ENCODE data around the gene ARMC2. TPM values are rescaled to one million over a fixed set of nuclear protein-coding genes. Genes with fewer than 3 reads are reported as not detected.
A peak's percentile ranks its signal among the peaks of the same experiment; 100 is the strongest.

ARMC2 gene
- total RNA-seq, 1 donor from 2014 or later = 14.0 TPM

- Histone ChIP-seq H3K36me3 (no peaks in the 10 kb centered on the region), H3K27ac (replicated peaks) (no peak overlapping the region), H3K27me3 (ENCODE audit: low read depth) (no peaks in the 10 kb centered on the region), H3K9me3 (replicated peaks) (no peaks in the 10 kb centered on the region), H3K4me1 (peaks cover 9% of the 10 kb centered on the region), H3K4me3 (no peak overlapping the region)
- intact Hi-C loops (cut with micrococcal nuclease) = no loop called here
- no peak for TF ChIP-seq CTCF (IDR thresholded peaks at IDR 0.05; ENCODE audit: borderline replicate concordance)
- DNase-seq = no peak
Observed at GRCh38 chr6:108839083-108839642, 9.1 kb upstream of the ARMC2 start.

DNA sequence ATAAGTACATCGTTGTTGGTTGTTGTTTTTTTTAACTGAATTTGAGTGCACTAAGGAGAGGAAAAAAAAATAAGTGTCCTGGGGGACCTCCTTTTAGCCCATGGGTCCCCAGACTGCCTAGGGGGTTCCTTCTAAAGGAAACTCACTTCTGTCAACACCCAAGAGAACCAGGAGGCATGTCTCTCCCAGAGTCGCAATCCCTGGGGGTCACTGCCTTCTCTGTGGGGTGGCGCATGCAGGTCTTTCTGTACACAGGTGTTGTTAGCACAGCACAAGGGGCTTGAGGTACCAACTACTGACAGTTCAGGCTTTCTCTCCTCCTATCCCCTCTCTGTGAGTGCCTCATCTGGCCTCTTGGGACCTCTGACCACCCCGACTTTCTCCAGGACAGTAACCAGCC is 7.3 kb upstream of the ARMC2 start:
- no peaks in the 10 kb centered on the region for H3K9me3 ChIP-seq (replicated peaks)
- peaks cover 3% of the 10 kb centered on the region for H3K4me1 ChIP-seq
- intact Hi-C loops (cut with micrococcal nuclease) = no loop called here
- DNase-seq = no peak
- no peaks in the 10 kb centered on the region for H3K27me3 ChIP-seq (ENCODE audit: low read depth)
- no peaks in the 10 kb centered on the region for H3K36me3 ChIP-seq
- peak overlapping the region; percentile 44 for H3K27ac ChIP-seq (replicated peaks)
- TF ChIP-seq CTCF (IDR thresholded peaks at IDR 0.05; ENCODE audit: borderline replicate concordance) = no peak
- no peak overlapping the region for H3K4me3 ChIP-seq

DNA sequence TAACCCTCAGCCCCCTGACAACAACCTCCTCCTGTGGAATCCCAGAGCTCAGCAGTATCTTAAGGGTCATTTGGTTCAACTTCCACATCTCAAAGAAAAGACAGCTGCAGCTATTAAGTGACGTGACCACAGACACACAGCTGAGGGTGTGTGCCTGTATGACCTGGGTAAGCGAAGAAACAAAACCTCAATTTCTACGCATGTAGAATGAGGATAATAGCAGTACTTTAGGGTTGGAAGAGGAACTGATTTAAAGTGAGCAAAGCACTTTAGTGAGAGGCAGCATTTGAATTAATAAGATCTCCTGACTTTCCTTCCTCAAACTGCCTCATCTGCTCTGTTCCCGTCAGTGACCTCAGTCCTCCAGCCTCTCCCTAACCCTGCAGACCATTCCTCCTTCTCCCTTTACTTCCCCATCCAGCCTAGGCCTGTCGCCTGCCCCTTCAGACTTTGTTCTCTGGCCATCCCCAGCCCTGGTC is 6.8 kb upstream of the ARMC2 start:
- Histone ChIP-seq H3K27me3 (ENCODE audit: low read depth) (no peaks in the 10 kb centered on the region), H3K36me3 (no peaks in the 10 kb centered on the region), H3K4me3 (no peak overlapping the region), H3K27ac (replicated peaks) (peak overlapping the region; percentile 44), H3K4me1 (peaks cover 3% of the 10 kb centered on the region), H3K9me3 (replicated peaks) (no peaks in the 10 kb centered on the region)
- DNase-seq = no peak
- TF ChIP-seq CTCF (IDR thresholded peaks at IDR 0.05; ENCODE audit: borderline replicate concordance) = no peak
- intact Hi-C loops (cut with micrococcal nuclease) = no loop called here

- H3K27ac ChIP-seq (replicated peaks) = no peak overlapping the region
- H3K27me3 ChIP-seq (ENCODE audit: low read depth) = no peaks in the 10 kb centered on the region
- H3K9me3 ChIP-seq (replicated peaks) = no peaks in the 10 kb centered on the region
- no peak for DNase-seq
- intact Hi-C loops (cut with micrococcal nuclease) = no loop called here
- H3K4me3 ChIP-seq = no peak overlapping the region
- TF ChIP-seq CTCF (IDR thresholded peaks at IDR 0.05; ENCODE audit: borderline replicate concordance) = no peak
- H3K36me3 ChIP-seq = no peaks in the 10 kb centered on the region
- peaks cover 15% of the 10 kb centered on the region for H3K4me1 ChIP-seq
Observed at GRCh38 chr6:108844135-108844534, 4.1 kb upstream of the ARMC2 start.

GRCh38 chr6:108845145-108845544 is 3.1 kb upstream of the ARMC2 start:
- Histone ChIP-seq H3K4me1 (peaks cover 26% of the 10 kb centered on the region), H3K4me3 (no peak overlapping the region), H3K27me3 (ENCODE audit: low read depth) (no peaks in the 10 kb centered on the region), H3K36me3 (no peaks in the 10 kb centered on the region), H3K9me3 (replicated peaks) (no peaks in the 10 kb centered on the region), H3K27ac (replicated peaks) (no peak overlapping the region)
- intact Hi-C loops (cut with micrococcal nuclease) = no loop called here
- no peak for TF ChIP-seq CTCF (IDR thresholded peaks at IDR 0.05; ENCODE audit: borderline replicate concordance)
- no peak for DNase-seq

Data from left ventricle myocardium inferior (tissue), 1 donor.